ENCODE data around the gene UCK1. TPM values are rescaled to one million over a fixed set of nuclear protein-coding genes. Genes with fewer than 3 reads are reported as not detected.

UCK1 gene
- total RNA-seq, 1 experiment from 2014 or later: 31.7 TPM

- Histone ChIP-seq H2AFZ (no peak overlapping the region), H4K20me1 (ENCODE audit: insufficient read depth) (no peaks in the 10 kb centered on the region; the same call in 1 of the 2 replicates), H3K79me2 (ENCODE audit: low read depth) (no peaks in the 10 kb centered on the region), H3K9me3 (ENCODE audit: insufficient read depth, low read depth) (no peaks in the 10 kb centered on the region), H3K36me3 (ENCODE audit: low read depth) (0 out of 2 replicates have a peak, but pooled peaks cover 10% of the 10 kb centered on the region), H3K27me3 (ENCODE audit: insufficient read depth, low read depth) (no peaks in the 10 kb centered on the region), H3K9me2 (ENCODE audit: insufficient read depth) (no peaks in the 10 kb centered on the region), H3K4me2 (no peak overlapping the region), H3K27ac (no peak overlapping the region), H3K4me3 (no peak overlapping the region), H3F3A (ENCODE audit: insufficient read depth, low read depth) (peaks cover 3% of the 10 kb centered on the region; the same call in 1 of the 2 replicates), H3K4me1 (replicated peaks; ENCODE audit: insufficient read depth) (no peaks in the 10 kb centered on the region)
- no peak for TF ChIP-seq EZH2 (IDR thresholded peaks at IDR 0.05; ENCODE audit: low read depth)
- TF ChIP-seq, protein P1, sequence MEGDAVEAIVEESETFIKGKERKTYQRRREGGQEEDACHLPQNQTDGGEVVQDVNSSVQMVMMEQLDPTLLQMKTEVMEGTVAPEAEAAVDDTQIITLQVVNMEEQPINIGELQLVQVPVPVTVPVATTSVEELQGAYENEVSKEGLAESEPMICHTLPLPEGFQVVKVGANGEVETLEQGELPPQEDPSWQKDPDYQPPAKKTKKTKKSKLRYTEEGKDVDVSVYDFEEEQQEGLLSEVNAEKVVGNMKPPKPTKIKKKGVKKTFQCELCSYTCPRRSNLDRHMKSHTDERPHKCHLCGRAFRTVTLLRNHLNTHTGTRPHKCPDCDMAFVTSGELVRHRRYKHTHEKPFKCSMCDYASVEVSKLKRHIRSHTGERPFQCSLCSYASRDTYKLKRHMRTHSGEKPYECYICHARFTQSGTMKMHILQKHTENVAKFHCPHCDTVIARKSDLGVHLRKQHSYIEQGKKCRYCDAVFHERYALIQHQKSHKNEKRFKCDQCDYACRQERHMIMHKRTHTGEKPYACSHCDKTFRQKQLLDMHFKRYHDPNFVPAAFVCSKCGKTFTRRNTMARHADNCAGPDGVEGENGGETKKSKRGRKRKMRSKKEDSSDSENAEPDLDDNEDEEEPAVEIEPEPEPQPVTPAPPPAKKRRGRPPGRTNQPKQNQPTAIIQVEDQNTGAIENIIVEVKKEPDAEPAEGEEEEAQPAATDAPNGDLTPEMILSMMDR (conservative IDR thresholded peaks at IDR 0.05): no peak
- DNase-seq: no peak
- POLR2A ChIA-PET (ENCODE audit: unreplicated experiment): no interaction called here
- no TSS peak for BruUV-seq (replicated peaks)
- CTCF ChIA-PET: no interaction called here
- intact Hi-C loops (cut with micrococcal nuclease; ENCODE audit: unreplicated experiment): no loop called here
Observed at GRCh38 chr9:131513177-131513576, 17.9 kb downstream of the UCK1 start.

DNA sequence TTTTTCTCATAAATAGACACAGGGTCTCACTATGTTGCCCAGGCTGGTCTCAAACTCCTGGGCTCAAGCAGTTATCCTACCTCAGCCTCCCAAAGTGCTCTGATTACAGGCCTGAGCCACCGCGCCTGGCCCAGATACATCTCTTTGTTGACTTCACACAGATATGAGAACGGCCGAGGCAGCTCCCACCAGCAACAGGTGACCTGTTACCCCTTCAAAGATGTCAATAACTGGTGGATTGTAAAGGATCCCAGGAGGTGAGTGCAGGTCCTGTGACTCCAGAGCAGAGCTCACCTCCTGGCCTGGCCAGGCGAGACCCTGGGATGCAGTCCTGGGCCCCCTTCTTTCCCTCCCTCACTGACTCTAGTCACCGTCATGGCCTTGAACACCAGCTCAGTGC lies 19.2 kb downstream of the UCK1 start:
- Histone ChIP-seq H3F3A (ENCODE audit: insufficient read depth, low read depth) (peaks cover 3% of the 10 kb centered on the region; the same call in 1 of the 2 replicates), H3K79me2 (ENCODE audit: low read depth) (no peaks in the 10 kb centered on the region), H3K4me3 (no peak overlapping the region), H3K9me2 (ENCODE audit: insufficient read depth) (no peaks in the 10 kb centered on the region), H4K20me1 (ENCODE audit: insufficient read depth) (peaks cover 3% of the 10 kb centered on the region), H3K9me3 (ENCODE audit: insufficient read depth, low read depth) (no peaks in the 10 kb centered on the region), H3K27me3 (ENCODE audit: insufficient read depth, low read depth) (no peaks in the 10 kb centered on the region), H3K36me3 (ENCODE audit: low read depth) (0 out of 2 replicates have a peak, but pooled peaks cover 10% of the 10 kb centered on the region), H3K4me2 (no peak overlapping the region), H2AFZ (no peak overlapping the region), H3K27ac (no peak overlapping the region), H3K4me1 (replicated peaks; ENCODE audit: insufficient read depth) (no peaks in the 10 kb centered on the region)
- CTCF ChIA-PET: no interaction called here
- POLR2A ChIA-PET (ENCODE audit: unreplicated experiment): no interaction called here
- intact Hi-C loops (cut with micrococcal nuclease; ENCODE audit: unreplicated experiment): no loop called here
- TF ChIP-seq, protein P1 (conservative IDR thresholded peaks at IDR 0.05): no peak
- TF ChIP-seq EZH2 (IDR thresholded peaks at IDR 0.05; ENCODE audit: low read depth): no peak
- no peak for DNase-seq
- no TSS peak for BruUV-seq (replicated peaks)

DNA sequence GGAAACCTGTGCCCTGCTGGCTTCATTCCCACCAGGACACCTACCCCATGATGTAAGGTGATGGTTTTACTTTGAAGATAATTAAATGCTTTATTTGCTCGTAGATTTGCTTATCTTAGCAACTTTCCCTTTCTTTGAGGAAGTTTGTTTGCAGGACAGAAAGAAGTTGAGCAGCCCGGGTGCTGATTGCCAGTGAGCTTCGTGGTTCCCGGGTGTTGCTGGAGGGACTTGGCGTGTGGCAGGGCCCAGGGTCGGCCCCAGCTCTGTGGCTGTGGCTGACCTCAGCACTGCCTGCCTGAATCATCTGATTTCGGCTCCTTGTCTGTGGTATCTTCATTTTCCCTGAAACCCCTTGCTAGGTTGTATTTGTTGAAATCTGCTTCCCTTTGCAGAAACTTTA lies 19.6 kb downstream of the UCK1 start:
- Histone ChIP-seq H3K27me3 (ENCODE audit: insufficient read depth, low read depth) (no peaks in the 10 kb centered on the region), H3K9me3 (ENCODE audit: insufficient read depth, low read depth) (no peaks in the 10 kb centered on the region), H2AFZ (no peak overlapping the region), H3K9me2 (ENCODE audit: insufficient read depth) (no peaks in the 10 kb centered on the region), H3K79me2 (ENCODE audit: low read depth) (no peaks in the 10 kb centered on the region), H3K4me2 (no peak overlapping the region), H3K4me3 (no peak overlapping the region), H3K4me1 (replicated peaks; ENCODE audit: insufficient read depth) (no peaks in the 10 kb centered on the region), H3F3A (ENCODE audit: insufficient read depth, low read depth) (peaks cover 3% of the 10 kb centered on the region; the same call in 1 of the 2 replicates), H3K36me3 (ENCODE audit: low read depth) (0 out of 2 replicates have a peak, but pooled peaks cover 10% of the 10 kb centered on the region), H4K20me1 (ENCODE audit: insufficient read depth) (peaks cover 3% of the 10 kb centered on the region), H3K27ac (no peak overlapping the region)
- intact Hi-C loops (cut with micrococcal nuclease; ENCODE audit: unreplicated experiment): no loop called here
- CTCF ChIA-PET: no interaction called here
- TF ChIP-seq, protein P1 (conservative IDR thresholded peaks at IDR 0.05): no peak
- no peak for TF ChIP-seq EZH2 (IDR thresholded peaks at IDR 0.05; ENCODE audit: low read depth)
- no peak for DNase-seq
- no TSS peak for BruUV-seq (replicated peaks)
- POLR2A ChIA-PET (ENCODE audit: unreplicated experiment): interaction anchor here (0.7 kb wide), 1 partner anchor 161 kb away, joined by 9 read pairs; no protein-coding TSS in a partner anchor
